HG03139 (cell line): Measurements from ENCODE around the gene ANKRD30B.
"Not testable (repeated sequence)": the region's sequence is repeated elsewhere in the genome, so short reads cannot be mapped to it uniquely, and the experiment has no call there.

Experiments used
- ATAC-seq: cut with Tn5 transposase; IDR thresholded peaks from one replicate; pipeline ENCODE4 v1.9.1; 2021; ENCODE audit not compliant: unreplicated experiment

ANKRD30B gene

GRCh38 chr18:14841607-14842006, 93.6 kb downstream of the ANKRD30B start:
- not testable (repeated sequence) for ATAC-seq

GRCh38 chr18:14851533-14851932, 103.6 kb downstream of the ANKRD30B start:
- not testable (repeated sequence) for ATAC-seq

GRCh38 chr18:14855634-14856033, 107.7 kb downstream of the ANKRD30B start:
- not testable (repeated sequence) for ATAC-seq

GRCh38 chr18:14856256-14856655, 108.3 kb downstream of the ANKRD30B start:
- ATAC-seq: not testable (repeated sequence)

GRCh38 chr18:14858514-14858913, 110.5 kb downstream of the ANKRD30B start:
- ATAC-seq: not testable (repeated sequence)

- not testable (repeated sequence) for ATAC-seq
Observed at GRCh38 chr18:14859995-14860394, 112.0 kb downstream of the ANKRD30B start.

- not testable (repeated sequence) for ATAC-seq
Observed at GRCh38 chr18:14866426-14866825, 118.5 kb downstream of the ANKRD30B start.

GRCh38 chr18:14867988-14868387, 120.0 kb downstream of the ANKRD30B start:
- not testable (repeated sequence) for ATAC-seq

GRCh38 chr18:14868825-14869224, 120.9 kb downstream of the ANKRD30B start:
- ATAC-seq: not testable (repeated sequence)

GRCh38 chr18:14878826-14879225, 130.9 kb downstream of the ANKRD30B start:
- ATAC-seq: not testable (repeated sequence)

- no peak for ATAC-seq
Observed at GRCh38 chr18:14900435-14900834, 152.5 kb downstream of the ANKRD30B start.
